Measurements from ENCODE around the gene RNF44. TPM values are rescaled to one million over a fixed set of nuclear protein-coding genes. Genes with fewer than 3 reads are reported as not detected.

The RNF44 gene
- total and polyA plus RNA-seq, 2 donors (not counting 3 experiments of a cell fraction or from before 2014, with no cell fraction given), result 19.8 to 50.2 TPM

DNA sequence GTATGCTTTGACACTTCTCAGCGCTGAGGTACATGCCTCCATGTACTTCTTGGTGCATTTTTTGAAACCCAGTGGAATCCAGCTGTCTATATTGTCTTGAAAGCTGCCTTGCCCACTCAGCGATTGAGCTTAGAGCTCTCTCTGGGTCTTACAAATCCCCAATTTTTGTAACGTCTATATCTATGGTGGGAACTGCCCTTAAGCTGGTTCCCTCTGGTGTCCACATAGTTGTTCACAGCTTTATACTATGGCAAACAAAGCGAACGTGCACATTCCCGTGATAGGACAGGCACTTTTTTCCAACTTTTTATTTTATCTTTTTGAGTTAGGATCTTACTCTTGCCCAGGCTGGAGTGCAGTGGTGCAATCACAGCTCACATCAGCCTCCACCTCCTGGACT lies 32.8 kb upstream of the RNF44 start:
- Histone ChIP-seq H3K4me3 (replicated peaks in 1 of 3; ENCODE audit: insufficient read depth in 1 of 3, low read depth in 1 of 3, low read length in 3 of 3) (no peak overlapping the region), H3K36me3 (ENCODE audit: control insufficient read depth in 2 of 2, extremely low read depth in 1 of 2, insufficient read depth in 2 of 2, low read length in 2 of 2) (no peaks in the 10 kb centered on the region), H3K27me3 (ENCODE audit: control insufficient read depth in 2 of 2, insufficient read depth in 2 of 2, low read length in 2 of 2) (no peaks in the 10 kb centered on the region), H3K9me1 (replicated peaks; ENCODE audit: control insufficient read depth, extremely low read depth, insufficient read depth, low read length) (no peaks in the 10 kb centered on the region), H3K9ac (replicated peaks; ENCODE audit: extremely low read depth, insufficient read depth, low read length) (no peak overlapping the region), H3K79me2 (ENCODE audit: control insufficient read depth, insufficient read depth, low read length) (no peaks in the 10 kb centered on the region), H4K20me1 (replicated peaks; ENCODE audit: control insufficient read depth, extremely low read depth, insufficient read depth, low read length) (no peaks in the 10 kb centered on the region), H3K27ac (ENCODE audit: insufficient read depth, low read depth, low read length) (no peak overlapping the region), H2AFZ (ENCODE audit: low read depth, low read length) (no peak overlapping the region), H3K4me2 (ENCODE audit: insufficient read depth, low read length) (no peak overlapping the region), H3K4me1 (ENCODE audit: control insufficient read depth, extremely low read depth, insufficient read depth, low read length) (no peaks in the 10 kb centered on the region), H3K9me3 (replicated peaks; ENCODE audit: control insufficient read depth, insufficient read depth, low read length) (no peaks in the 10 kb centered on the region)
- FAIRE-seq (no peak), DNase-seq (ENCODE audit: low read depth, low spot score) (no peak)
- dilution Hi-C loops (cut with MboI; ENCODE audit: extremely low pct_ligation_motif_present, low sequenced_read_pairs) (no loop called here), intact Hi-C loops (cut with micrococcal nuclease) (no loop called here)
- TF ChIP-seq GATA2 (IDR thresholded peaks at IDR 0.05; ENCODE audit: insufficient read depth, insufficient read length, low read depth, low read length) (no peak), MYC (IDR thresholded peaks at IDR 0.05; ENCODE audit: low read depth, low read length) (no peak), POLR2A (IDR thresholded peaks at IDR 0.05; ENCODE audit: low read depth, low read length) (no peak), FOS (IDR thresholded peaks at IDR 0.05; ENCODE audit: borderline replicate concordance, insufficient read depth, low read length) (no peak), POLR2AphosphoS5 (IDR thresholded peaks at IDR 0.05; ENCODE audit: insufficient read depth, low read depth, low read length) (no peak), EZH2 (IDR thresholded peaks at IDR 0.05; ENCODE audit: borderline replicate concordance, low read depth, low read length, severe bottlenecking) (no peak), JUN (IDR thresholded peaks at IDR 0.05; ENCODE audit: borderline replicate concordance, insufficient read depth, insufficient read length, low read depth) (no peak)
- TF ChIP-seq, protein P1, sequence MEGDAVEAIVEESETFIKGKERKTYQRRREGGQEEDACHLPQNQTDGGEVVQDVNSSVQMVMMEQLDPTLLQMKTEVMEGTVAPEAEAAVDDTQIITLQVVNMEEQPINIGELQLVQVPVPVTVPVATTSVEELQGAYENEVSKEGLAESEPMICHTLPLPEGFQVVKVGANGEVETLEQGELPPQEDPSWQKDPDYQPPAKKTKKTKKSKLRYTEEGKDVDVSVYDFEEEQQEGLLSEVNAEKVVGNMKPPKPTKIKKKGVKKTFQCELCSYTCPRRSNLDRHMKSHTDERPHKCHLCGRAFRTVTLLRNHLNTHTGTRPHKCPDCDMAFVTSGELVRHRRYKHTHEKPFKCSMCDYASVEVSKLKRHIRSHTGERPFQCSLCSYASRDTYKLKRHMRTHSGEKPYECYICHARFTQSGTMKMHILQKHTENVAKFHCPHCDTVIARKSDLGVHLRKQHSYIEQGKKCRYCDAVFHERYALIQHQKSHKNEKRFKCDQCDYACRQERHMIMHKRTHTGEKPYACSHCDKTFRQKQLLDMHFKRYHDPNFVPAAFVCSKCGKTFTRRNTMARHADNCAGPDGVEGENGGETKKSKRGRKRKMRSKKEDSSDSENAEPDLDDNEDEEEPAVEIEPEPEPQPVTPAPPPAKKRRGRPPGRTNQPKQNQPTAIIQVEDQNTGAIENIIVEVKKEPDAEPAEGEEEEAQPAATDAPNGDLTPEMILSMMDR (IDR thresholded peaks at IDR 0.05; ENCODE audit: extremely low read depth in 1 of 2, insufficient read depth in 1 of 2, low read depth in 1 of 2, low read length in 2 of 2), result no peak
- TF ChIP-seq, protein P2, sequence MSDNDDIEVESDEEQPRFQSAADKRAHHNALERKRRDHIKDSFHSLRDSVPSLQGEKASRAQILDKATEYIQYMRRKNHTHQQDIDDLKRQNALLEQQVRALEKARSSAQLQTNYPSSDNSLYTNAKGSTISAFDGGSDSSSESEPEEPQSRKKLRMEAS (IDR thresholded peaks at IDR 0.05; ENCODE audit: insufficient read depth, insufficient read length), result no peak
- ChIA-PET POLR2A (no interaction called here), CTCF (interaction anchor here (1.2 to 2.4 kb wide), 7 partner anchors 9 to 840 kb away, joined by 3 to 12 read pairs (median 6); partner anchors contain the start of genes CLTB and RNF44)
- BruUV-seq (replicated peaks), result no TSS peak
